ENCODE data around the gene PMFBP1. TPM values are rescaled to one million over a fixed set of nuclear protein-coding genes. Genes with fewer than 3 reads are reported as not detected.

The PMFBP1 gene
- total RNA-seq = 0.61 and 1.1 TPM in 2 replicates

GRCh38 chr16:72172105-72173034 lies at the start of gene PMFBP1:
Gene PMFBP1 (minus strand): TSS chr16:72172155. CDS start chr16:72171208, 947 bp downstream.

GRCh38 chr16:72093448-72094265 lies 78.3 kb downstream of the PMFBP1 start, which contains the start of the genes DHX38 and TXNL4B:
Gene DHX38 (plus strand): TSS chr16:72093847. CDS start chr16:72096158, 2,311 bp downstream.
Gene TXNL4B (minus strand): TSS chr16:72093620. CDS start chr16:72090749, 2,871 bp downstream.

Other genes with a start within 250 kb of the PMFBP1 start
- under 0.01 TPM in 1 of 2 replicates, not detected in the other for gene PKD1L3, start 171.8 kb downstream of the PMFBP1 start, total RNA-seq
- 3.2 and 3.3 TPM in 2 replicates for gene DHODH, start 163.4 kb downstream of the PMFBP1 start, total RNA-seq
- gene HP, start 117.7 kb downstream of the PMFBP1 start, total RNA-seq = not detected in 2 replicates
- not detected in 2 replicates for gene HPR, start 108.9 kb downstream of the PMFBP1 start, total RNA-seq
- gene TXNL4B, start 78.5 kb downstream of the PMFBP1 start, total RNA-seq = 5.3 and 5.8 TPM in 2 replicates
- gene DHX38, start 78.3 kb downstream of the PMFBP1 start, total RNA-seq = 50.8 and 57.0 TPM in 2 replicates

Measured in hair follicle dermal papilla cell (primary cell).